ENCODE results near the gene HERPUD2.
"Not testable (repeated sequence)": the region's sequence is repeated elsewhere in the genome, so short reads cannot be mapped to it uniquely, and the experiment has no call there.

HERPUD2 gene

GRCh38 chr7:35677582-35678356, 17.2 kb downstream of the HERPUD2 start:
- no peak for DNase-seq

- DNase-seq = no peak
Observed at GRCh38 chr7:35676211-35676610, 18.7 kb downstream of the HERPUD2 start.

DNA sequence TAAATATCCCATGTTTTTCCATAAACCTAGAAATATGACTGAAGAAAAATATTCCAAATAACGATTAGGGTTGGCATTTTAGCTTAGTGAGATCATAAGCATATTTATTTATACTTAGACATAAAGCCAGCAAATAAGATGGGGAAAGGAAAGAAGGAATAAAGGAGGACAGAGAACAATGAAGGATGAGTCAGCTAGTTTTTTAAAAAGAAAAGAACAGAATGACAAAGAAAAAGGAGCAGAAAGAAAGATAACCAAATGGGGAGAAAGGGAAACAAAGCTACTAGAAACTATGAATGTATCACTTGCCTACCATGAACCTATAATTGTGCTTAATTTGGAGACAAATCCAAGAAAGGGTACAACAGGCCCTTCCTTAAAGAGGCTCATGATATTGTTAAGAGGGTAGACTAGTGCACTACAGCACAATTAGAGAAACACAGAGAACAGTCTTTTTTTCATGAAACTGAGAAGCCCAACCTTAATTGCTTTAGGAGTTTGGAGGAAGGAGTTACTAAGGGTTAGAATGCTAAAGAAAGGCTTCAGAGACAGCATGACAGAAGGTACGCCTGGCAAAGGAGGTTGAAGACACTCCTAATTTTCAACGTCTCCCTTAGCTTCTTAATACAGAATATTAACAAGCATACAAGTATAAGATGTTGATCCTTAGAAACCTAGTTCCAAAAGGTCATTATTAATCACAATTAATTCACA, 23.9 kb downstream of the HERPUD2 start:
- DNase-seq = no peak

DNA sequence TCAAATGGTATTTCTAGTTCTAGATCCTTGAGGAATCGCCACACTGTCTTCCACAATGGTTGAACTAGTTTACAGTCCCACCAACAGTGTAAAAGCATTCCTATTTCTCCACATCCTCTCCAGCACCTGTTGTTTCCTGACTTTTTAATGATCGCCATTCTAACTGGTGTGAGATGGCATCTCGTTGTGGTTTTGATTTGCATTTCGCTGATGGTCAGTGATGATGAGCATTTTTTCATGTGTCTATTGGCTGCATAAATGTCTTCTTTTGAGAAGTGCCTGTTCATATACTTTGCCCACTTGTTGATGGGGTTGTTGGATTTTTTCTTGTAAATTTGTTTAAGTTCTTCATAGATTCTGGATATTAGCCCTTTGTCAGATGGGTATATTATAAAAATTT, 34.5 kb downstream of the HERPUD2 start:
- DNase-seq = not testable (repeated sequence)

GRCh38 chr7:35658606-35659201, 36.2 kb downstream of the HERPUD2 start:
- DNase-seq = no peak

DNA sequence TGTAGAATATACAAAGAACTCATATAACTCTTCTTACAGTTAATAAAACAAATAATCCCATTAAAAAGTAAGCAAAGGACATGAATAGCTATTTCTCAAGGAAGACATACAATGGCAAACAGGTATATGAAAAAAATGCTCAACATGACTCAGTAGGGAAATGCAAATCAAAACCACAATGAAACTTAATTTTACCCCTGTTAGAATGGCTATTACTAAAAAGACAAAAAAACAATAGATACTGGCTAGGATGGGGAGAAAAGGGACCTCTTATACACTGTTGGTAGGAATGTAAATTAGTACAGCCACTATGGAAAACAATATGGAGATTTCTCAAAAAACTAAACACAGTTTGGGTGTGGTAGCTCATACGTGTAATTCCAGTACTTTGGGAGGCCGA, 37.8 kb downstream of the HERPUD2 start:
- DNase-seq = no peak

DNA sequence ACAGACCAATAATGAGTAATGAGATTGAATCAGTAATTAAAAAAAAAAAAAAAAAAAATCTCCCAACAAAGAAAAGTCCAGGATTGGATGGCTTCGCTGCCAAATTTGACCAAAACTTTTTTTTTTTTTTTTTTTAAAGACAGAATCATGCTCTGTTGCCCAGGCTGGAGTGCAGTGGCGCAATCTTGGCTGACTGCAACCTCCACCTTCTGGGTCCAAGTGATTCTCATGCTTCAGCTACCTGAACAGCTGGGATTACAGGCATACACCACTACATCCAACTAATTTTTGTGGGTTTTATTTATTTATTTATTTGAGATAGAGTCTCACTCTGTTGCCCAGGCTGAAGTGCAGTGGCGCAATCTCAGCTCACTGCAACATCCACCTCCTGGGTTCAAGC, 40.4 kb downstream of the HERPUD2 start:
- DNase-seq = not testable (repeated sequence)

- DNase-seq = no peak
Observed at GRCh38 chr7:35652124-35652523, 42.8 kb downstream of the HERPUD2 start.

DNA sequence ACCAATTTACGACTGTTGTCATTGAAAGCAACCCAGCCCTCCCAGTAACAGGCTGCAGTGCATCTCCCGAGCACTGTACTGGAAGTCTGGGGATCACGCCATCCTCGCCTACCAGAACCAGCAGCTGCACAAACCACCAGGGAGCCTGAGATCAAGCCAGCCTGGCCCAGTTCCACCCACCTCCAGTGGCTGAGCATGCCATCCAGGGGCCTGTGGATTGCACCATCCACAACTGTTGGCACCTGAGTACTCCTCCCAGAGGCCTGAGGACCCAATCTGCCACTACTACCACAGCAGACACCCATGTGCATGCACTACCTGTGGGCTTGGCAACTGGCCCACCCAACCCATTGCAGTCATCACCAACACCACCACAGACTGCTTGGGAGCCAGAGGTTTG, 44.2 kb downstream of the HERPUD2 start:
- no peak for DNase-seq

GRCh38 chr7:35649711-35650110, 45.2 kb downstream of the HERPUD2 start:
- no peak for DNase-seq

GRCh38 chr7:35648367-35648766, 46.6 kb downstream of the HERPUD2 start:
- no peak for DNase-seq

GRCh38 chr7:35647171-35647574, 47.8 kb downstream of the HERPUD2 start:
- no peak for DNase-seq

DNA sequence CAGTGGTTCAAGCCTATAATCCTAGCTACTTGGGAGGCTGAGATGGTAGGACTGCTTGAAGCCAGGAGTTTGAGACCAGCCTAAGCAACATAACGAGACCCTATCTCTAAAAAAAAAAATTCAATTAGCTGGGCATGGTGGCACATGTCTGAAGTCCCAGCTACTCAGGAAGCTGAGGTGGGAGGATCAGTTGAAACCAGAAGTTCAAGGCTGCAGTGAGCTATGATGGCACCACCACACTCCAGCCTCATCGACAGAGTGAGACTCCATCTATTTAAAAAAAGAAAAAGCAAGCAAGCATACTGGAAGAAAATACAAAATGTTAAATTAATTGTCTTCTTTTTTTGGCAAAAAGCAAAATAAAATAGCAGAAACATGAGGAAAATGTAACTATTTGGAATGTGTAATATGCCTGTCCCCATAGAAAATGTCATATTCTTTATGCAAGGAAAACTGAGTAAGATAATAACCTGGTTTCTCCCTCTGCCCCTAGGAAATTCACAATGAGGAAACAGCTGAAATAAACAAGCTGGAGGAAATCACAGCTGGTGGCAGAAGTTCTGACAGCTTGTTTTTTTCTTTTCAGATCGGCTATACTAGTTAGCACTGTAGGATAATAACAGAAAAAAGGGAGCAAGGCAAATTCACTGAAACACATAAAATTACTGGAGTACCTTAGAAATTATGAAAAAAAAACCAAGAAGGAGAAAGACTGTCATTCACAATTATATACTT, 48.5 kb downstream of the HERPUD2 start:
- DNase-seq = no peak

DNA sequence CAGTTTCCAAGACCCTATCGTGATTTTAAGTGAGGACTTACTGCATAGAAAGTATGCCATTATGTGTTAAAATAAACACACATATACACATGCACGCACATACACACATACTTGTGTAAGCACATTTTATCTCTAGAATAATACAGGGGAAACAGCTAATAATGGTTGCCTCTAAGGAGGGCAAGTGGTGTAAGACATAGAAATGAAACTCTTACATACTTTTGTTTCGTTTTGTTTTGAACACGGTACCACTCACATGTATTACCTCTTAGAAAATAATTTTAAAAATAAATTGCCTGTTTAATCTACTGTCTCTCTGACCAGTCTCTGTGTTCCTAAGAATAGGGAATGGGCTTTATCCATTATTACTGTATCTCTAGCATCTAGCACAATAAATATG, 49.2 kb downstream of the HERPUD2 start:
- DNase-seq = no peak

DNA sequence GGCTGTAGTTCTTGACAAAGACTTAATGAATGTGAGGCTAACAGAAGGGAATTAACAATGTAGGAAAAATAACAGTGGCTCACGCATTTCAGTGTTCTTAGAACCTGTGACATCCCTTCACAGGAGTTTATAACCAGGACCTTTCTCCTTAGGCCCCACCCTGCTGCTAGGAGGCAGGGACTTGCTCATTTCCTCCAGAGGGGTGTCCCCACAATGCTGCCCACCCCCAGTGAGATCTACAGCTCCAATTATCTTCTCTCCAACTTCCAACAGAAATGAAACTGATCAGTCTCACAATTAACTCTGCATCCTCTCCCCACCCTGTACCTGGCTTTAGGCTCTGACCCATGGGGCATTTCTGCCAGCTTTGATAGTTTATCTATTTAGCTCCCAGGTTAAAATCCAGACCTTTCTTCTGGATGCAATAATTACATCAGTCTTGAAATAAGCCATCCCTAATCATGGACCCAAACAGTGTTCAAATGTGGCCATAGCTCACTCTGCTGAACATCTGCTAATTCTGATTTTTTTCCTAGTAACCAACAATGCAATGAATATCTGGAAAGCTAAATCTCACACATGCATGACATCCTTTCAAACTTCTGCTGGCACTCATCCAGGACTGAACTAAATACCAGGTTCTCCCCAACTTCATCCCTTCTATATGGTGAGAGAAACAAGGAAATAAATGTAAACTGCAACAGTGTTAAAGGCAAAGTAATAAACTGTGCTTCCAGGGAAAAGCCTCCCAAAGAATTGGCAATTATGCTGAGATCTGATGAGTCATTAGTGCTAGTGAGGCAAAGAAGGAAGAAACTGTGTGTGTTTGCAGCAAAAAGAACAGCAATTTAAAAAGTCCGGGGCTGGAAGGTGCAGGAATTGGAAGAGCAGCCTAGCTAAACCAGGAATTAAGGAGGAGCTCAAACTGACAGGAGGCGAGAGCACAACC, 64.6 kb downstream of the HERPUD2 start:
- DNase-seq = no peak

DNA sequence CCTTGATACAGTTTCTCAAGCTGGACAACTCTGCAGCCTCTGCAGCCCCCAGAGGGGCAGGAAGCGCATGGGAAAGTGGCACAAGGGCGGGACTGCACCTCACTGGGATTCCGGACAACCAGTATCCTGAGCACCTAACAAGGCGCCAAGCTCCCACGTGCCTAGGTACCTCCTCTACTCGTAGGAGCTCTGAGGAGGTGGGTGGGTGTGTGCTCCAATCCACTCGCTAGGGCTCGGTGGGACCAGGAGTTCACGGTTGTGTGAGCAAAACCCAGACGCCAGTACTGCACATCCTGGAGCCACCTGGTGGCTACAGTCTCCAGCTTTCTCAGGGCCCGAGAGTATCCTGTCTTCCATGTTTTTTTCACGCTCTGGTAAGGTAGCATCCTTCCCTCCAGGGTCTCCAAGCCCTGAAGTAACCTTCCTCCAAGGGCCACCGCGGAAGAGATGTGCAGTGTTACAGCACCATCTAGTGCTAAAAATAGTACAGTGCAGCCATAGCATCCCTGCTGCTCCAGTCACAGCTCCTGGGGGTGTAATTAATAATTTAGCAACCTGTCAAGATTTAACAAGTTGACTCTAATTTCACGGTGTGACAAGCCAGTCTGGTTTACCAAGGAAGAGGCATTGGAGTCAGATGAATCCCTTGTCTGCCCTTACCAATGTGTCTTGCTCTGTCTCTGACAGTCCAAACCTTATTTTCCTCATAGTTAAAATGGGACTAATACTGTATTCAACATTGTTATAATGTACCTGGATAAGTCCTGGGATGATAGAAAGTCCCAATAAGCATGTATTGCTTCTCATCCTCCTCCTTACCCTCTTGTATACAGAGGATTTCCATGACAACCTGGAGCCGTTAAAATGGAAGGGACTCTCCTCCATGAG, 70.4 kb downstream of the HERPUD2 start:
- DNase-seq = no peak

GRCh38 chr7:35623381-35623780, 71.6 kb downstream of the HERPUD2 start:
- DNase-seq = no peak

DNA sequence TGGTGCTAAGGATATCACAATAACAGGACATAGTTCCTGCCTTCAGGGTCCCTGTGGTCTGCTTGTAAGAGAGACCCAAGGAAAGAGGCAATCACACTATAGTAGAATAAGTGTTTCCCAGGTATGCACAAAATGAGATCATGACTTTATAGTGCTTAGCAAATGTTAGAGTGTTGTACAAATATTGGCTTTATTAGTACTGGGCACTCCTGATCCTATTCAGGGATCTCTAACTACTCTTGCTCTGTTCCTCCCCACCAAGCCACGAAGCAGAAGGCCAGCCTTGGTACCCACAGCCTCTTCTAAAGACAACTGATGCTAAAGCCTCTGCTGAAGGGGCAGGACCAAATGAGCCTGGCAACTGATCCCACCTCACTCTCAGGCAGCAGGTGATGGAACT, 75.1 kb downstream of the HERPUD2 start:
- no peak for DNase-seq

DNA sequence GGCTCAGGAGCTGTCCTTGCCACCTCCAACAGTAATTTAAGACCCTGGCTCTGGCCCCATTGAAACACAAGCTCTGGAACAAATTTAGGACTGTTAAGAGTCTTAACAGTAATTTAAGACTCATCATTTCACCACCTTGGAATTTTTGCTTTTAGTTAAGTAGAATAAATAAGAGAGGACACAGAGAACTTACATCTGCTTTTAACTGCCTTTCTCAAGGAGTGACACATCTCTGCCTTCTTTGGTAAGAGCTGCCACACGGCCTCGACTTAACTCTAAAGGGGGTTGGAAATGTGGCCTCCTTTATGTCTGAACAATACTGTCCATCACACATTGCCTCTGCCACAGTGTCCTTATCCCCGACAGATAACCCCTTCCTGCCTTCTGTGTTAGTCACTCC, 77.9 kb downstream of the HERPUD2 start:
- no peak for DNase-seq

DNA sequence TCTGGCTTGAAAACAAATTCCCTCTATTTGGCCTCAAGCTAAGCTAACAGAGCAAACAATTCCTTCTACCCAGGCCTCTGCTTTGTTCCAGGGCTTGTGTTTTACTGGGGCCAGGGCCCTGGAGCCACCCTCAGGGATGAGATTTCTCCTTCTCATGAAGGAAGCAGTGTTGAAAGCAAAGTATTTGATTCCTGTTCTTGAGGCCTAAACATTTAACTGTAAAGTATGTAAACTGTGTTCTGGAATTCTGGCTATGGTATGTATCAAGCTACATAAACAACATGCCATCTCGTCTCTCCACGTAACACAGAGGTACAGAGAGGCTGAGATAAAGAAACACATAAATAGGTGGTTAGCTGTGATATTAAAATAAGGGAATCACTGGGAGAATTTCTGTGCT, 81.8 kb downstream of the HERPUD2 start:
- DNase-seq = no peak

DNA sequence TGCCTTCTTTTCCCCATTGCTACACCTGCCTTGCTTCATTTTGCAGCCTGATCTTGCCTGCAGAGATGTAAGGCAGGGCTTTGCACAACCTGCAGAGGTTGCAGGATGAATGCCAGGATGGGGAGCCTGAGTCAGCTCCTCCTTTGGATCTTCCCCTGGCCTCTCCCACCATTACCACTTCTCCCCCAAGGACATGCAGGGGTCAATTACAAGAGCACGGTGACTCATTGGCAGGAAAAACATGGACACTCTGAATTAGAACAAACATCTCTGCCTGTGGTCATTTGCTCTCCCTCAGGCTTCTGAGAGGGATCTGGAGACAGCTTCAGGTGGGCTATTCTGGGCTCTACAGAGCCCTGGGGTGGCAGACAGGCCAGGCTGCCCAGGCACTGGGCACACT, 89.2 kb downstream of the HERPUD2 start:
- DNase-seq = no peak
